OCI-LY3 (cell line): ENCODE measurements around the gene LRRC32.

ENCODE experiments used
- EZH2phosphoT487 ChIP-seq: fragments of 200-600 bp; shearing (Covaris generic); IDR thresholded peaks from 2 replicates; pipeline ENCODE4 v1.6.1; 2018; ENCODE audit warnings: antibody characterized with exemption, mixed run types, low read depth
- TF ChIP-seq, protein P1 (sequence below): fragments of 200-600, 300-600 bp; sonication (generic); IDR thresholded peaks from 2 replicates; pipeline ENCODE4 v1.5.1; 2014; ENCODE audit warnings: antibody characterized with exemption, low read length, low read depth

DNA sequence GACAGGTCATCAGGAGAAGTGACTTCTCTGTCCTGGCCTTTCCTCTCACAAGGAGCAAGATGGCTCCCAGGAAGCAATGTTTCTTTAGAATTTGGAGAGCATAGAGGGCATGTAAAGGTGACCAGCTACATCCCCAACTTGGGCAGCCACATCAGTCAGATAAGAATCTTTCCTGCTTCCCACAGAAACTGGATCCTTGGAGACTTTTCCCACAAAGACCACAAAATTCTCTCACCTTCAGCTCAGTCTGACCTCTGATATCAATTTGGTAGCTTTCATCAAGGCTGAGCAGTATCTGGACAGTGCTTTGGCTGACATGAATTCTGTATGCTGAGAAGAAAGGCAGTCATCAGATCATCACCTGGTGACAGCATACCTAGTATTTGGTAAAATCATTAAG is 23.3 kb upstream of the LRRC32 start:
- TF ChIP-seq, protein P1, sequence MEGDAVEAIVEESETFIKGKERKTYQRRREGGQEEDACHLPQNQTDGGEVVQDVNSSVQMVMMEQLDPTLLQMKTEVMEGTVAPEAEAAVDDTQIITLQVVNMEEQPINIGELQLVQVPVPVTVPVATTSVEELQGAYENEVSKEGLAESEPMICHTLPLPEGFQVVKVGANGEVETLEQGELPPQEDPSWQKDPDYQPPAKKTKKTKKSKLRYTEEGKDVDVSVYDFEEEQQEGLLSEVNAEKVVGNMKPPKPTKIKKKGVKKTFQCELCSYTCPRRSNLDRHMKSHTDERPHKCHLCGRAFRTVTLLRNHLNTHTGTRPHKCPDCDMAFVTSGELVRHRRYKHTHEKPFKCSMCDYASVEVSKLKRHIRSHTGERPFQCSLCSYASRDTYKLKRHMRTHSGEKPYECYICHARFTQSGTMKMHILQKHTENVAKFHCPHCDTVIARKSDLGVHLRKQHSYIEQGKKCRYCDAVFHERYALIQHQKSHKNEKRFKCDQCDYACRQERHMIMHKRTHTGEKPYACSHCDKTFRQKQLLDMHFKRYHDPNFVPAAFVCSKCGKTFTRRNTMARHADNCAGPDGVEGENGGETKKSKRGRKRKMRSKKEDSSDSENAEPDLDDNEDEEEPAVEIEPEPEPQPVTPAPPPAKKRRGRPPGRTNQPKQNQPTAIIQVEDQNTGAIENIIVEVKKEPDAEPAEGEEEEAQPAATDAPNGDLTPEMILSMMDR: no peak
- no peak for TF ChIP-seq EZH2phosphoT487
